Embryonic facial prominence (tissue), 1 donor: Measurements from ENCODE around the gene ARF5.
A peak's percentile ranks its signal among the peaks of the same experiment; 100 is the strongest.
"Not testable (repeated sequence)": the region's sequence is repeated elsewhere in the genome, so short reads cannot be mapped to it uniquely, and the experiment has no call there.

Experiments
- DNase-seq: peaks from one replicate; pipeline ENCODE4 v3.0.0-alpha.2; 2016; ENCODE audit errors: extremely low spot score

ARF5 gene

DNA sequence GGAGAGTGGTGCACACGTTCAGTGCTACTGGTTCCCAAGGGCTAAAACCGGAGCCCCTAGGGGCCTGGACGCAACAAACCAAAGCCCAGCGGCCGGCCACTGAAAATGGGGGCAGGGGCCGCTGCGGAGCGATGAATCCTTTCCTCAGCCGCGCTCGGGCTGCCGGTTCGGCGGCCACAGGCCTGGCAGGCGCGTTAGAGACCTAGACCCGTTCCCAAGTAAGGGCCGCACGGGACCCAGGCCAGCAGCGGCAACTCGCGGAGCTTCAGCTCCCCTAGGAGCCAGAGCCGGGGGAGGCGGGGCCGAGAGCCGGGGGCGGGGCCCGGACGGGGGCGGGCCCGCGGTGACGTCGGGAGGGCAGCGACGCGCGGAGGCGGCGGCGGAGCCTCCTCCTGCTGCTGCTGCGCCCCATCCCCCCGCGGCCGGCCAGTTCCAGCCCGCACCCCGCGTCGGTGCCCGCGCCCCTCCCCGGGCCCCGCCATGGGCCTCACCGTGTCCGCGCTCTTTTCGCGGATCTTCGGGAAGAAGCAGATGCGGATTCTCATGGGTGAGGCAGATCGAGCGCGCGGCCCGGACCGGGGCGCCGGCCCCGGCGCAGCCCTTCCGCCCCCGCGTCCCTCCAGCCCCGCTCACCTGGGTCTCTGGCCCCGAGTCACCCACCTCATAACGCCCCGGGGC lies at the start of gene ARF5:
Gene ARF5, plus strand, starts transcription at position 393 of the 678 bp plus-strand sequence. Its CDS starts 88 bp downstream, at position 481.
- peak; percentile 73 for DNase-seq

DNA sequence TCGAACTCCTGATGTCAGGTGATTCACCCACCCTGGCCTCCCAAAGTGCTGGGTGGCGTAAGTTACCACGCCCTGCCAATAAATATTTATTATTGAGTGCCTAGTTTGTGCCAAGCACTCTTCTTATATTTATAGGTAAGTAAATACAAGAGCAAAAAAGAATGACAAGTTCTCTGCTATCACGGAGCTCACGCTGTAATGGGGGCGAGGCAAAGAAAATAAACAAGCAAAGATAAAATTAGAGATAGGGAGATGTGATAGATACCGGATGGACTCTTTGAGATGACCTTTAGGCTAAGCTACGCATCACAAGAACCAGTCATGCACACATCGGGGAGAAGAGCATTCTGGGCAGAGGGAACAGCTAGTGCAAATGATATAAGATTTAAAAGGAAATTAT lies 49.1 kb upstream of the ARF5 start:
- DNase-seq, result no peak

DNA sequence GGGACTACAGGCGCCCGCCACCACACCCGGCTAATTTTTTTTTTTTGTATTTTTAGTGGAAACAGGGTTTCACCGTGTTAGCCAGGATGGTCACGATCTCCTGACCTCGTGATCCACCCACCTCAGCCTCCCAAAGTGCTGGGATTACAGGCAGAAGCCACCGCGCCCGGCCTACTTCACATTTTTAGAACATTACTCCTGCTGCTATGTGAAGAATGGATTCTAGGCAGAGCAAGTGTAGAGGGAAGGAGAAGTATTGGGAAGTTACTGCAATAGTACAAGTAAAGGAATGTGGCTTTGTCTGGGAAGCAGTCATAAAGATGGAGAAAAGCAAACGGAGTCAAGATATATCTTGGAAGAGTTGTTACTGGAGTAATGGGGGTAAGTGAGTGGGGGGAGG lies 47.8 kb upstream of the ARF5 start:
- DNase-seq, result not testable (repeated sequence)

DNA sequence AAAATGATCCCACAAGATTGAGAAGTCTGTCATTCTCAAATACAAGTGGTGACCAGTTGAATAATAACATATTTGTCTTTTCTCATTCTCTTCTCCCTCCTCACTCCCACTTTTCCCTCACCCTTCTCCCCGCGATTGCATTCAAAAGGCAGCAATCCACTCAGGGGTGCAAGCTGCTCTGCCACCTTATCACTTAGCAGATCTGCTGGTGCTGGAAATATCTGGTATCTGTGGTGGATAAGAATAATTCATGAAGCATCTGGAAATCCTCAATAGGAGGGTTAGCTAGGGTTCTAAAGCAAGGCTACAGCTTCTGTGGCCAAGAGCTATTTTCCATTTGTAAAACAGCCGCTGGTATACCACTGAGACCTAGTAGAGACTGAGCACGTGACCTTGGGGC lies 46.7 kb upstream of the ARF5 start:
- no peak for DNase-seq

DNA sequence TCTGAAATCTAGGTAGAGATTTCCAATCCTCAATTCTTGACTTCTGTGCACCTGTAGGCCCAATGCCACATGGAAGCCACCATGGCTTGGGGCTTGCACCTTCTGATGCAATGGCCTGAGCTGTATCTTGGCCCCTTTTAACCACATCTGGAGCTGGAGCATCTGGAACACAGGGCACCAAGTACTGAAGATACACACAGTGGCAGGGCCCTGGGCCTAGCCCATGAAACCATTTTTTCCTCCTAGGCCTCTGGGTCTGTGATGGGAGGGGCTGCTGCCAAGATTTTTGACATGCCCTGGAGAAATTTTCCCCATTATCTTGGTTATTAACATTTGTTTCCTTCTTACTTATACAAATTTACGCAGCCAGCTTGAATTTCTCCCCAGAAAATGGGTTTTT lies 41.9 kb upstream of the ARF5 start:
- DNase-seq, result no peak

DNA sequence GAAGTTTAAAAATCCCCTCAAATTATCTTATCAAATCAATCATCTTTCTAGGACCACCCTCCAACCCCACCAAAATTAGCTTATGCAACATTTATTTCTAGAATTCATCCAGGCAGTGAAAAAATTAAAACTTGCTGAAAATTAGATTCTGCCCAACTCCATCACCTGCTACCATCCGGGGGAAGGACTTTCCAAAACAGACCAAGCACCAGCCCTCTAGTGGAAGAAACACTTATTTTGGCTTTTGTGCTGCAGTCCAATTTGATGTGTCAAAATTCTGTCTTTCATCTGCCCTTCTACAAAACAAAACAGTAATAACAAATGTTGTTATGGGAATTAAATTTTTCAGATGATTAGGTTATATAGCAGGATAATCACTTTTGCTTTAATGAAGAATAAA lies 38.0 kb upstream of the ARF5 start:
- no peak for DNase-seq

DNA sequence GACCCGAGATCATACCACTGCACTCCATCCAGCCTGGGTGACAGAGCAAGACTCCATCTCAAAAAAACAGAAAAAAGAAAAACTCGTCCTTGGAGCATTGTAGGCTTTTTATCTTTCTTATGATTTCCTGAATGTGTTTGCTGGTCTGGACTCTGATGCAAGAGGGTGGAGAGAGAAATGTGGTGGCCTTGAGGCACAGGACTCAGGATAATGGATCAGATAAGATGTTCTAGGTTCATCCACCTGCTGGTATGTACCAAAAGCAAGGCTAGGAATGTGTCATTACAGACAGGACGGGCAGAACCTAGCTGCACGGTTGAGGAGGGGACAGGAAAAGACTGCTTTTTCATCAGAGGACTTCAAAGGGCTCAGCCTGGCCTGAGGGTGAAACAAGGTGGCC lies 36.3 kb upstream of the ARF5 start:
- no peak for DNase-seq

DNA sequence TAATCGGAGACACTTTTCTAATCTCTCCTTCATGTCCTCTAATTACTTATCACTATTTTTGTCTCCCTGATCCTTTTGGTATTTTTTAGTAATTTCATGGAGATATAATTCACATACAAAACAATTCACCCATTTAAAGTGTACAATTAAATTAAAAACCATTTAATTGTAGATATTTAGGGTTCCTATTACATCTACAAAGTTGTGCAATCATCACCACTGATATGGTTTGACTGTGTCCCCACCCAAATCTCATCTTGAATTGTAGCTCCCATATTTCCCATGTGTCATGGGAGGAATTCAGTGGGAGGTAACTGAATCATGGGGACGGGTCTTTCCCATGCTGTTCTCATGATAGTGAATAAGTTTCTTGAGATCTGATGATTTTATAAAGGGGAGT lies 31.8 kb upstream of the ARF5 start:
- DNase-seq, result no peak

DNA sequence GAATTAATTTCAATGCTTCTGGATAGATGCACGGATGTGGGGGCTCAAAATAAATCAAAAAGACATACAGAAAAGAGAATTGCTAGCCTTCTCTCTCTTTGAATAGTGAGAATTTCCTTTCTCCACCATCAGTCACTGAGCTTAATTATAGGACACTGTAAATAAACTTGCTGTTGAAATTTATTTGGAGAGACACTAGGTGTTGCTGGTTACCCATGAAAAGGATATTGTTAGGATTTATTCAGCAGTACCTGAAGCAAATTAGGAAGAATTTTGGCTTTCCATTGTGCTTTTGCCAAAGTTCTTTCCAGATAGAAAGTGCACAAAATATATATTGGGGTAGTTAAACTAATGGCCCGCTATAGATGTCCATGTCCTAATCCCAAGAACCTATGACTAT lies 30.4 kb upstream of the ARF5 start:
- no peak for DNase-seq

DNA sequence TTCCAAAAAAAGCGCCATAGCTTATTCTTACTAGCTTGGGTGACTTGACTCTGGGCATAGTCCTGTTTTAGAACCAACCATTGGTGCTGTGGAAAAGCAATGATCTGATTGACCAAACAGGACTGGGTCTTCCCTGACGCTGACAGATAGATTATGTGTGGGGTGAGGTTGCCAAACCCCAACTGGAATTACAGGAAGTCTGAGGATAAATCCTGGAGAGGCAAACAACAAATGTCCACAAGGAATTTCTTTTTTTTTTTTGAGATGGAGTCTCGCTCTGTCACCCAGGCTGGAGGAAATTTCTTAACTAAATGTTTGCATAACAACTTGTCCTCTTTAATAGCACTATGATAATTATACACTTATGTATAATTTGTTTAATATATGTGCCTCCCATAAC lies 22.0 kb upstream of the ARF5 start:
- DNase-seq, result no peak

DNA sequence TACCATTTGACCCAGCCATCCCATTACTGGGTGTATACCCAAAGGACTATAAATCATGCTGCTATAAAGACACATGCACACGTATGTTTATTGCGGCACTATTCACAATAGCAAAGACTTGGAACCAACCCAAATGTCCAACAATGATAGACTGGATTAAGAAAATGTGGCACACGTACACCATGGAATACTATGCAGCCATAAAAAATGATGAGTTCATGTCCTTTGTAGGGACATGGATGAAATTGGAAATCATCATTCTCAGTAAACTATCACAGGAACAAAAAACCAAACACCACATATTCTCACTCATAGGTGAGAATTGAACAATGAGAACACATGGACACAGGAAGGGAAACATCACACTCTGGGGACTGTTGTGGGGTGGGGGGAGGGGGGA lies 20.2 kb upstream of the ARF5 start:
- DNase-seq, result not testable (repeated sequence)

DNA sequence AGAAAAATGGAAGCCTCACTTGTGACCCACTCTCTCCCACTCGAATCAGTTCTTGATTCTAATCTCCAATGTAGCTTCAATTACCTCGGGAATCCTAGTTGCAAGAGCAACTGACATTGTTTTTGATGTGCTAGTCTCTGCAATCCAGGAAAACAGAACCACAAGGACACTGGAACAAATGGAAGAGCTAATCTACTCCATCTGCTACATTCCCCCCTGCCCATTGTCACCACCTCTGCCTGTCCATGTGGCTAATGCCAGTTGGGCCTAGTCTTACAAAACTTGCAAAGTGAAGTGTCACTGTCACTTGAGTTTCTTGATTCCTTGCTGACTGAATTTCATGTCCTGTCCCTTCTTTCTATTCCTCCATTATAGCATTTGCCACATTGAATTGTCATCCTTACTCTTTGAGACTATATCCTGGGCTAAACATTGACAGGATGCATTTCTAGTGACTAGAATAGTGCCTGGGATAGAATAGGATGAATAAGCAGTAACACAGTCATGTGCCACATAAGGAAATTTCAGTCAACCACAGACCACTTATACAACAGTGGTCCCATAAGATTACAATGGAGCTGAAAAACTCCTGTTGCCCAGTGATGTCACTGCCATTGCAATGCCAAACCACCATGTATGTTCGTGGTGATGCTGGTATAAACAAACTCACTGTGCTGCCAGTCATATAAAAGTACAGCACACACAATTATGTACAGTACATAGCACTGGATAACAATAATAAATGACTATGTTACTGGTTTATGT lies 16.3 kb upstream of the ARF5 start:
- DNase-seq, result no peak

DNA sequence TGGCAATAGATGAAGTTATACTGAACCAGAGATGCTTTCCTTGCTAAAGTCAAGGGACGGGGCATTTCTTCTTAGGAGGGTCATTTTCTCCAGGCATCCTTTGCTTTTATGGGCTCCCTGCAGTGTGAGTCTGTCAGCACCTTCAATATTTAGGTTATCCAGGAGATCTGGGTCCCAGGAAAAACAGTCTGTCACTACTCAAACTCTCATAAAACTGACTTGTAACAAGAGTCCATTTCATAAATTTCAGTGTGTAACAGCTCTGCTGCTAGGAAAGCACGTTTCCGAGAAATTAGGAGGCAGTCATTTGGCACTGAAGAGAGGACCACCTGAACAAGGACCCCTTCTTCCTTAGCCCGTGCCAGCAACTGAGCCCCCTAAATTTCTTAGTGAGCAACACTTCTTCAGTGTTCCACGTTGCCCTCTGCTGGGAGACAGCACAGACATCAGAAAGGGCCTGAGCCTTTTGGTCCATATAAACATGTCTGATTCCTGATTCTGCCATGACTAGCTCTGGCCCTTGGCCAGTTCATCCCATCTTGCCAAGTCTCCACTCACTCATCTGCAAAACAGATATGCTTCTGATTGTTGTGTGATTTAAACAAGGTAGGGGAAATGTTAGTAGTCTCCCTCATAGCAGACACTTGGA lies 10.1 kb upstream of the ARF5 start:
- no peak for DNase-seq

DNA sequence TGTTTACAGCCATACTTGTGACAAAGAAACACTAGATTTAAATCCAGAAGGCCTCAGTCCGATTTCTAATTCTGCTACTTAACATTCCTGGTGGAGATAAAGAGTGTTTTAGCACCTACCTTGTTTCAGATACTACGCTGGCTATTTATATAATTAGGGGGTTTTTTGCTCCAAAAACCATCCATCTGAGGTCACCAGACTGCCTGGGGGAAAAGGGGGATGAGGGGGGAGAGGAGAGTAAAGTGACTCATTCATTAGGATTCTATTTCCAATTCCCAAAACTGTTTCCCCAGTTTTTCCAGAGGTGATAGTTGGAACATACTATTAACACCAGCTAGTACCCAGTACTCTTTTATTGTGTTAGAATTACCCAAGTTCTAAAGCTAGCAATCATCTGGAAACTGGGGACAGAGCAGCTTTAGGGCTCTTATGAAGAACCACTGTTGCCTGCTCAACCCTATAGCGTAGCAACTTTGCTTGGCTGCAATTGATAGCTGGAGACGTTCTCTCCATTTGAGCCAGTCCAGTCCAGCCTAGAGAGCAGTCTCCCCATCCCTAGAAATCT lies 9.4 kb upstream of the ARF5 start:
- no peak for DNase-seq

DNA sequence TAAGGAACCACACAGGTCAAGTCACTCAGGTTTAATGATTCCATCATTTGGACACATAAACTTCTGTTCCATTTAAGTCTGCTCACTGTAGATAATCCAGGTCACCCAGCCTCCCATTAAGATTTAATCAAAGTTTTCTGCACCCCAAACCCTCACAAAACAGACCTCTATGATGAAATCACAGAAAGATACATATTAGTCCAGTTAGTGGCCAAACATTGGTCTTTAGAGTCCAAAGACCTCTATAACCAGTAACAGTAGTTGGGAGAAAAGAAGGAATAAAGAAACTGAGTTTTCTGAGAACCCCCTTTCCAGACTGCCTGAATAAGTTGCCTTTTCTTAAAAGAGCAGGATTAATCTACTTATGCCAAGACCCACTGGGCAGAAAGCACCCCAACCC lies 7.6 kb upstream of the ARF5 start:
- DNase-seq, result no peak

DNA sequence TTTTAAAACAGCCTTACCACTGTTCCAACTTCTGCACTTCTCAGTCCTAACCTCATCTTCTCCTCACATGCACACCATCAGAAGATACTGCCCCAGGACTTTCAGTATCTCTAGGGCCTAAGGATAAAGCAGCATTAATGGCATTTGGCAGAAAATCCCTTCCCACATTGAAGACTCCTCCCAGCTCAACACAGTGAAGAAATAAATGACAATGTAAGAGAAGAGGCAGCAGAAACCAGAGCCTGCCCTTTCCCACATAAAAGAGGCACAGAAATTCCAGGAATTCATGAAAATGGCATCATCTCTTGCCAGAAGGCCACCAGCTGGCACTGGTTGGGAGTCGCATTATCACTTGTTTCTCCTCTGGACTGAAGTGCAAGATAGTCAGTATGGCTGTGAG lies 6.5 kb upstream of the ARF5 start:
- no peak for DNase-seq

DNA sequence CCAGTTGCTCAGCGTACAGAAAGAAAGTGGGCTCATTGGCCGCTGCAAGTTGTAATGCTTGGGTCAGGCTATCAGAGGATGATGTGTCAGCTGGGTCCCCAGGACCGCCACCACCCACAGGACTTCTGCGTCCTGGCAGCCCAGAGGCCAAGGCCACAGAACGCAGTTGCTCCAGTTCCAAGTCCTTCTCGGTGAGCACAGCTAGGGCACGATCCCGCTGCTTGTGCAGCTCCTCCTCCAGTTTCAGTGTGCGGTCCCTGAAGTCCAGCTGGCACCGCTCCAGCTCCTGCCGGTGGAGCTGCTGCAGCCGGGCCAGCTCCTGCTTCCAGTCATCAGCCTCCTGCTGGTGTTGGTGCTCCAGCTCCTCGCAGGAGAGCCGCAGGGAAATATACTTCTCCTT lies 5.8 kb upstream of the ARF5 start:
- no peak for DNase-seq

DNA sequence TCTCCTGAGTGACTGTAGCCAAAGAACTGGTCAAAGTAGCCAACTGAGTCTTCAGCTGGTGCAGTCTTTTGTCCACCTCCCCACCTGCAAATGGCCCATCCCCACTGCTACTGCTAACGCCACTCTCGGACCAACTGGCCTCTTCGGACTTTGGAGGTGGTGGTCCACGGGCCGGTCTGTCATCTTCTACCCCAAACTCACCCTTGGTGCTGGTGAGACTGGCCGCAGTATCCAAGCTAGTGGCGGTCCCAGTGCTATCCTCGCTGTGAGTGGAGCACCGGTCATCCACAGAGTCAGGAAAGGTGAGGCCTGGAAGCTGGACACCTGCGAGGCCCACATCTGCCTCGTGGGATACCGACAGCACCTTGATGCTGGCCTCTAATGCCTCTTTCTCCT lies 3.6 kb upstream of the ARF5 start:
- DNase-seq, result no peak

DNA sequence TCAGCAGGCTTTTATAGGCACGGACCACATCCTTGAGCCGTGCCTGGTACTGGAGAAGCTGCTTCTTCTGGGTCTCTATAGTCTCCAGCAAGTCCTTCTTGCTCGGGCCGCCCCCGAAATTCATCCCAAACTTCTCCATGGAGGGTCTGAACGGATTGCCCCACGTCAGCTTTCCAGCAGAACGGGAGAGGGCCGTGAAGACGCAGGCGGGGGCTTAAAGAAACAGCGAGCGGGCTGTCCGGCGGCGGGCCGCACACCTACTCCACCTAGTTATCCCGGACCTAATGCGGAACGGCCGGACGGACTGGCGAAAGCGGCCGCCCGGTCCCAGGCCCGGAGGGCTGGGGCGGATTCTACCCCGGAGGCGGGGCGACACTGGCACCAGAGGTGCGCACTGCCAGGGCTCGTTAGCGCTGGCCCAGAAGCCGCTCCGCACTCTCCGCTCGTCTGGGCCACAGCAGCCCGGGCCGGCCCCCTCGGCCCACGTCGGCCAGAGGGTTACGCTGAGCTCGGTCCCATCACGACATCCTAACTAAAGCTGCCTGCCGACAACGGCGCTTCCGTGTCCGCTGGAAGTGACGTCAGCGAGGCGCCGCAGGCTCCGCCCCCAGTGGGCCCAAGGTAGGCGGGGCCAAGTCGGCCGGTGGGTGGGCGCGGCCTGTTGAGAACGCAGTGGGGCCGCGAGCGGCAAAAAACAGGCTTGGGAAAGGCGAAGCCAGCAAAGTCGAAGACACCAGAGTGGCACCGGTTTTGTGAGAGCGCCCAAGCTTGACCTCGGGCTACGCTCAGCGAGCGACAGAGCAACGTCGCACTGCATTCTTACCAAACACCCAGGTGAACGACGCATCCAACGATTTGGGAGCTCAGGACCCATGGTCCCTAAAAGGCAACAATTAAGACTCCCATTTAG lies 2.9 kb upstream of the ARF5 start, which contains the start of gene GCC1:
Gene GCC1, minus strand, starts transcription at position 553 of the 910 bp plus-strand sequence. Its CDS starts 414 bp downstream, at position 139.
- peak; percentile 78 for DNase-seq

DNA sequence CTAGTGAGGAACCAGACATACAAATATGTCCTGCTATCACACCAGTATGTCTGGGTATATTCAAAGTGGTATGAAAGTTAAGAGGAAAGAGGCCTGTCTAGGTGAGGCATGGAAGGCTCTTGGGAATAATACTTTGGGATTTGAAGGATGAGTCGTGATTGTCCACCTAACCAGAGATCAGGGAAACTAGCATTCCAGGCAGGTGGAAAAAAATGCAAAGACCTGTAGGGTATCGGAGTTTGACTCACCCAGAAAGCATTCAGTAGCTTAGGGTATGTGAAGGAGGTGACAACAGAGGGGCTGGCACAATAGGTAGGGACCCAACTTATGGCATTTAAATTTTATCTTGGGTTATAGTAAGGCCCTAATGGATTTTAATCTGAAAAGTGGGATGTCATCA lies 1.9 kb upstream of the ARF5 start:
- DNase-seq, result no peak

DNA sequence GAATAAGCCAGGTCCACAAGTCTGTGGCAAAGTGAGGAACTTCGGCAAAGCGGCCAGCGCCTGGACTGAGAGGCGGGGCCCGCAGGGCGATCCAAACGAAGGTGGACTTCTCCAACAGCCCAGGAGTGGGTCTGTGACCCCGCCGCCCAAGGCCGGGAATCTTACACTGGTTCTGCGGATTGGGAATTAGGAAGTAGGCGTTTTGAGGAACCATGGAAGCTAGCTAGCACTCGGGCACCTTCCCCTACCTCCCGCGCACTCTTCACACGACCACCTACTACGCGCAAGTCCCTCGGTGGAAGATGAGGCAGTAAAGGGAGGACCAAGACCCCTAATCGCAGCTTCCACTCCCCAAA lies 570 bp upstream of the ARF5 start:
- no peak for DNase-seq
